DOHH2 (cell line): Measurements from ENCODE around the gene CEP350.

Experiments used
- EZH2phosphoT487 ChIP-seq: fragments of 200-600 bp; sonication (generic); IDR thresholded peaks from 2 replicates; pipeline ENCODE4 v1.6.1; 2017; ENCODE audit warnings: borderline replicate concordance, mild to moderate bottlenecking, antibody characterized with exemption, low read length, moderate library complexity, mixed read lengths
- TF ChIP-seq, protein P1 (sequence below): fragments of 200-600 bp; sonication (generic); IDR thresholded peaks from one replicate; pipeline ENCODE4 v1.5.1; 2014; ENCODE audit warnings: antibody characterized with exemption, mild to moderate bottlenecking, low read depth, low read length; ENCODE audit not compliant: poor library complexity, severe bottlenecking

DNA sequence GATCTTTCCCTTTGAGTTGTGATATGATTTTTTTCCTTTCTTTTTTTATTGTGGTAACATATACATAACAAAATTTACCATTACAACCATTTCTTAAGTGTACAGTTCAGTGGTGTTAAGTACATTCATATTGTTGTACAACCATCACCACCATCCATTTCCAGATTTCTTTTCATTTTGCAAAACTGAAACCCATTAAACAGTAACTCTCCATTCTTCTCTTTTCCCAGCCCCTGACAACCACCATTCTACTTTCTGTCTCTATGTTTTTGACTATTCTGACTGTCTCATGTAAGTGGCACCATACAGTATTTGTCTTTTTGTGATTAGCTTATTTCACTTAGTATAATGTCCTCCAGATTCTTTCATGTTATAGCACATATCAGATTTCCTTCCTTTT lies 30.3 kb downstream of the CEP350 start:
- TF ChIP-seq, protein P1, sequence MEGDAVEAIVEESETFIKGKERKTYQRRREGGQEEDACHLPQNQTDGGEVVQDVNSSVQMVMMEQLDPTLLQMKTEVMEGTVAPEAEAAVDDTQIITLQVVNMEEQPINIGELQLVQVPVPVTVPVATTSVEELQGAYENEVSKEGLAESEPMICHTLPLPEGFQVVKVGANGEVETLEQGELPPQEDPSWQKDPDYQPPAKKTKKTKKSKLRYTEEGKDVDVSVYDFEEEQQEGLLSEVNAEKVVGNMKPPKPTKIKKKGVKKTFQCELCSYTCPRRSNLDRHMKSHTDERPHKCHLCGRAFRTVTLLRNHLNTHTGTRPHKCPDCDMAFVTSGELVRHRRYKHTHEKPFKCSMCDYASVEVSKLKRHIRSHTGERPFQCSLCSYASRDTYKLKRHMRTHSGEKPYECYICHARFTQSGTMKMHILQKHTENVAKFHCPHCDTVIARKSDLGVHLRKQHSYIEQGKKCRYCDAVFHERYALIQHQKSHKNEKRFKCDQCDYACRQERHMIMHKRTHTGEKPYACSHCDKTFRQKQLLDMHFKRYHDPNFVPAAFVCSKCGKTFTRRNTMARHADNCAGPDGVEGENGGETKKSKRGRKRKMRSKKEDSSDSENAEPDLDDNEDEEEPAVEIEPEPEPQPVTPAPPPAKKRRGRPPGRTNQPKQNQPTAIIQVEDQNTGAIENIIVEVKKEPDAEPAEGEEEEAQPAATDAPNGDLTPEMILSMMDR: no peak
- TF ChIP-seq EZH2phosphoT487: no peak
